Heart right ventricle (tissue), 16 donors: ENCODE results near the gene ZNF740. TPM values are rescaled to one million over a fixed set of nuclear protein-coding genes. Genes with fewer than 3 reads are reported as not detected.
A peak's percentile ranks its signal among the peaks of the same experiment; 100 is the strongest.

ENCODE experiments used
- ATAC-seq, 8 donors: fragments of 200-7000 bp; cut with Tn5 transposase; one replicate each; pipeline ENCODE4 v1.9.1; 2020; ENCODE audit warnings: mild to moderate bottlenecking in 8 of 8, moderate library complexity in 8 of 8, moderate number of reproducible peaks in 1 of 8
- DNase-seq, 2 donors: peaks; one replicate each; pipeline ENCODE4 v3.0.0-alpha.2; 2020
- H3K27ac ChIP-seq, 10 donors: fragments of 200-600 bp; sonication (generic) in 2 of 10; one replicate each; pipeline versions ENCODE4 v1.5.0 to v1.8.0; 2020 to 2022; ENCODE audit warnings: mild to moderate bottlenecking in 3 of 10
- H3K27me3 ChIP-seq, 7 donors: fragments of 200-600 bp; one replicate each; pipeline ENCODE4 v1.8.0; 2021 to 2022; ENCODE audit warnings: mild to moderate bottlenecking in 2 of 7
- H3K36me3 ChIP-seq, 9 donors: fragments of 200-600 bp; sonication (generic) in 1 of 9; one replicate each; pipeline versions ENCODE4 v1.5.0 to v1.8.0; 2020 to 2022; ENCODE audit warnings: mild to moderate bottlenecking in 2 of 9
- H3K4me1 ChIP-seq, 9 donors: fragments of 200-600 bp; sonication (generic) in 1 of 9; one replicate each; pipeline versions ENCODE4 v1.5.0 to v1.8.0; 2020 to 2022; ENCODE audit warnings: mild to moderate bottlenecking in 4 of 9
- H3K4me3 ChIP-seq, 10 donors: fragments of 200-600 bp; sonication (generic) in 2 of 10; one replicate each; pipeline versions ENCODE4 v1.5.0 to v1.8.0; 2020 to 2022; ENCODE audit warnings: mild to moderate bottlenecking in 7 of 10, moderate library complexity in 2 of 10
- H3K9me3 ChIP-seq, 11 donors: fragments of 200-600 bp in 10 of 11; sonication (generic) in 2 of 11; one replicate each; pipeline versions ENCODE4 v1.5.0 to v1.8.0; 2013 to 2022; ENCODE audit warnings: mild to moderate bottlenecking in 2 of 11, control low read depth in 1 of 11, moderate library complexity in 1 of 11
- WGBS, 2 donors: extraction: QIAGEN DNeasy Blood & Tissue Kit; methylation state at CpG; one replicate each; pipeline ENCODE4 v1.1.7; 2013; ENCODE audit warnings: inconsistent platforms in 1 of 2; 5-methylcytosine and 5-hydroxymethylcytosine counted together
- intact Hi-C, 10 donors: fragments of 100-400 bp; cut with DNase I; formaldehyde crosslinking; loops; one replicate each; pipeline versions ENCODE4 v1.11.1 to v1.14.2; 2022
- polyA plus RNA-seq, 2 donors: library from polyadenylated mRNA; stranded (reverse); fragments of 200-250 nt; gene quantifications; one replicate each; pipeline ENCODE4 v1.2.3, GENCODE V29; 2013
- total RNA-seq, 10 donors: library from RNA; stranded (reverse); fragmentation: NEBNext Ultra II Directional in 3 of 10; extraction: Animal tissue kit (Norgen Biotek cat#: 25700) in 3 of 10; gene quantifications; one replicate each; pipeline versions ENCODE4 v1.2.1 to v1.2.4, GENCODE V29; 2021 to 2023
- TF ChIP-seq, protein P1 (sequence below), 9 donors: fragments of 200-600 bp; sonication (generic) in 2 of 9; IDR thresholded peaks; one replicate each; pipeline versions ENCODE4 v1.5.0 to v1.8.0; 2021 to 2022; ENCODE audit warnings: antibody characterized with exemption in 9 of 9, mild to moderate bottlenecking in 5 of 9, moderate library complexity in 1 of 9
- donor health status: Arrhythmogenic right ventricular cardiomyopathy.
- donor health status: ischemic (EF 13 %, LVEDD 7.1; RV severe dilation, severe dysfunction).
- donor health status: healthy with polysubstance abuse.
- donor health status: DM: no; HTN: yes; CAD: no.
- donor health status: DM: no; HTN: no; CAD: no.
- donor health status: ischemic (EF 25% LVEDD 6.9; RV normal size, moderate dysfunction).
- donor health status: ischemic (EF 25% LVEDD 5.7; RV mildly dilated, moderate dysfunction).
- donor health status: healthy.
- donor health status: DM: yes; HTN: yes; CAD: no.
- donor health status: Ischemic cardiomyopathy.
- donor health status: ischemic (EF 35%, LVEDD 5.7; RV mildly dilated, moderate dysfunction).
- donor health status: nonischemic (EF 11% LVEDD 7.7; RV severe dilation, severe dysfunction).
- donor health status: DM: yes; HTN: yes; CAD: no.
- donor health status: PGD.
- donor health status: ischemic (EF 29% LVEDD 5.4; RV normal size, mild dysfunction).
- donor health status: nonischemic (EF 23%, LVEDD 6.1; RV moderate dilation, normal function).

Gene ZNF740
- total and polyA plus RNA-seq, 12 donors = 2.7 to 28.9 (median 18.9) TPM

DNA sequence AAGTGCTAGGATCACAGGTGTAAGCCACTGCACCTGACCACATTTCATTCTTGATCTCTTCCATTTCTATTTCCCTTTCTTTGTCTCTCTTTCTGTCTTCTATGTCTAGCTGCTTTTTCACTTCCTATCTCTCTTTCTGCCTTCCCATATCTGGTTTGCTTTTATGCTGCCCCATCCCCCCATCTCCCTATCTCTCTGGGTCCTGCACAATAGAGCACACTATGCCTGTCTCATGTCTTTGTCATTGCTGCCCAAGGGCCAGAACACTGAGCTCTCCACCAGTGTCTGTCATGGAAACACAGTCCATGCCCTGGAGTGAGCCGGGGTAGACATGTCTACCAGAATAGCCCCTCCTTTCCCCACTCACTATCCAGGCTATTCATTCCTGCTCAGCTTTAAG, 63.8 kb downstream of the ZNF740 start:
- TF ChIP-seq, protein P1, sequence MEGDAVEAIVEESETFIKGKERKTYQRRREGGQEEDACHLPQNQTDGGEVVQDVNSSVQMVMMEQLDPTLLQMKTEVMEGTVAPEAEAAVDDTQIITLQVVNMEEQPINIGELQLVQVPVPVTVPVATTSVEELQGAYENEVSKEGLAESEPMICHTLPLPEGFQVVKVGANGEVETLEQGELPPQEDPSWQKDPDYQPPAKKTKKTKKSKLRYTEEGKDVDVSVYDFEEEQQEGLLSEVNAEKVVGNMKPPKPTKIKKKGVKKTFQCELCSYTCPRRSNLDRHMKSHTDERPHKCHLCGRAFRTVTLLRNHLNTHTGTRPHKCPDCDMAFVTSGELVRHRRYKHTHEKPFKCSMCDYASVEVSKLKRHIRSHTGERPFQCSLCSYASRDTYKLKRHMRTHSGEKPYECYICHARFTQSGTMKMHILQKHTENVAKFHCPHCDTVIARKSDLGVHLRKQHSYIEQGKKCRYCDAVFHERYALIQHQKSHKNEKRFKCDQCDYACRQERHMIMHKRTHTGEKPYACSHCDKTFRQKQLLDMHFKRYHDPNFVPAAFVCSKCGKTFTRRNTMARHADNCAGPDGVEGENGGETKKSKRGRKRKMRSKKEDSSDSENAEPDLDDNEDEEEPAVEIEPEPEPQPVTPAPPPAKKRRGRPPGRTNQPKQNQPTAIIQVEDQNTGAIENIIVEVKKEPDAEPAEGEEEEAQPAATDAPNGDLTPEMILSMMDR (IDR thresholded peaks at IDR 0.05) = no peak
- Histone ChIP-seq H3K27ac (no peak overlapping the region), H3K36me3 (no peaks in the 10 kb centered on the region), H3K9me3 (no peaks in the 10 kb centered on the region), H3K27me3 (peaks cover 0 to 15% (median 0%) of the 10 kb centered on the region in 7 donors), H3K4me3 (no peak overlapping the region), H3K4me1 (no peaks in the 10 kb centered on the region)
- 22 to 35% methylated on average over 1 of the region's 1 CpG for WGBS, 2 donors
- intact Hi-C loops = no loop called here
- ATAC-seq (peak in 6 of 8 donors; percentile 41 to 87 (median 78)), DNase-seq (no peak)

Other genes with a start within 250 kb of the ZNF740 start
- gene KRT18, start 231.6 kb upstream of the ZNF740 start, total RNA-seq = 10 to 100 TPM in 1 of 10 donors, 1 to 10 TPM in 9; 2.8 to 20.9 (median 6.4) TPM
- gene KRT18, start 231.6 kb upstream of the ZNF740 start, polyA plus RNA-seq = 10 to 100 TPM in 1 of 2 donors, 1 to 10 TPM in 1; 7.8 to 13.1 TPM
- gene EIF4B, start 174.3 kb upstream of the ZNF740 start, total RNA-seq = 100 to 1,000 TPM; 364 to 477 (median 431) TPM
- 10 to 100 TPM; 53.2 to 63.5 TPM for gene EIF4B, start 174.3 kb upstream of the ZNF740 start, polyA plus RNA-seq
- 100 to 1,000 TPM in 3 of 10 donors, 10 to 100 TPM in 7; 60.6 to 139 (median 77.1) TPM for gene TNS2, start 130.7 kb upstream of the ZNF740 start, total RNA-seq
- gene TNS2, start 130.7 kb upstream of the ZNF740 start, polyA plus RNA-seq = 100 to 1,000 TPM in 1 of 2 donors, 10 to 100 TPM in 1; 68.1 to 364 TPM
- gene SPRYD3, start 101.3 kb upstream of the ZNF740 start, total RNA-seq = 10 to 100 TPM; 40.9 to 63.0 (median 47.4) TPM
- gene SPRYD3, start 101.3 kb upstream of the ZNF740 start, polyA plus RNA-seq = 10 to 100 TPM; 20.5 to 63.9 TPM
- 10 to 100 TPM; 27.0 to 75.6 (median 37.7) TPM for gene IGFBP6, start 83.1 kb upstream of the ZNF740 start, total RNA-seq
- gene IGFBP6, start 83.1 kb upstream of the ZNF740 start, polyA plus RNA-seq = 100 to 1,000 TPM in 1 of 2 donors, 10 to 100 TPM in 1; 61.5 to 182 TPM
- not detected for gene SOAT2, start 77.2 kb upstream of the ZNF740 start, total RNA-seq
- under 1 TPM in 1 of 2 donors, not detected in 1; 0.03 TPM for gene SOAT2, start 77.2 kb upstream of the ZNF740 start, polyA plus RNA-seq
- gene CSAD, start 203 bp downstream of the ZNF740 start, total RNA-seq = 10 to 100 TPM in 3 of 10 donors, 1 to 10 TPM in 7; 8.3 to 15.1 (median 9.5) TPM
- 10 to 100 TPM in 1 of 2 donors, 1 to 10 TPM in 1; 8.0 to 76.4 TPM for gene CSAD, start 203 bp downstream of the ZNF740 start, polyA plus RNA-seq
- 1 to 10 TPM in 7 of 10 donors, under 1 TPM in 3; 0.56 to 8.4 (median 1.1) TPM for gene ITGB7, start 26.5 kb downstream of the ZNF740 start, total RNA-seq
- gene ITGB7, start 26.5 kb downstream of the ZNF740 start, polyA plus RNA-seq = under 1 TPM; 0.55 to 0.73 TPM
- 10 to 100 TPM in 8 of 10 donors, 1 to 10 TPM in 2; 7.0 to 21.7 (median 13.9) TPM for gene RARG, start 51.5 kb downstream of the ZNF740 start, total RNA-seq
- 10 to 100 TPM in 1 of 2 donors, 1 to 10 TPM in 1; 7.8 to 11.7 TPM for gene RARG, start 51.5 kb downstream of the ZNF740 start, polyA plus RNA-seq
- 1 to 10 TPM in 2 of 10 donors, under 1 TPM in 8; 0.04 to 3.1 (median 0.36) TPM for gene ESPL1, start 87.6 kb downstream of the ZNF740 start, total RNA-seq
- under 1 TPM; 0.13 to 0.29 TPM for gene ESPL1, start 87.6 kb downstream of the ZNF740 start, polyA plus RNA-seq
- 100 to 1,000 TPM; 307 to 413 (median 339) TPM for gene PFDN5, start 114.8 kb downstream of the ZNF740 start, total RNA-seq
- 1,000 to 10,000 TPM in 1 of 2 donors, 100 to 1,000 TPM in 1; 658 to 1,216 TPM for gene PFDN5, start 114.8 kb downstream of the ZNF740 start, polyA plus RNA-seq
- 10 to 100 TPM; 26.8 to 40.1 (median 36.0) TPM for gene MYG1, start 119.0 kb downstream of the ZNF740 start, total RNA-seq
- gene MYG1, start 119.0 kb downstream of the ZNF740 start, polyA plus RNA-seq = 100 to 1,000 TPM in 1 of 2 donors, 10 to 100 TPM in 1; 69.4 to 115 TPM
- 10 to 100 TPM; 33.5 to 42.2 (median 34.9) TPM for gene AAAS, start 140.9 kb downstream of the ZNF740 start, total RNA-seq
- gene AAAS, start 140.9 kb downstream of the ZNF740 start, polyA plus RNA-seq = 10 to 100 TPM; 33.9 to 52.8 TPM
- gene SP7, start 155.6 kb downstream of the ZNF740 start, total RNA-seq = not detected
- gene SP7, start 155.6 kb downstream of the ZNF740 start, polyA plus RNA-seq = not detected
- gene SP1, start 199.5 kb downstream of the ZNF740 start, total RNA-seq = 10 to 100 TPM; 27.2 to 42.4 (median 32.3) TPM
- gene SP1, start 199.5 kb downstream of the ZNF740 start, polyA plus RNA-seq = 1 to 10 TPM; 7.8 to 8.8 TPM
- under 1 TPM in 5 of 10 donors, not detected in 5; 0.24 to 0.94 (median 0.64) TPM for gene AMHR2, start 243.1 kb downstream of the ZNF740 start, total RNA-seq
- gene AMHR2, start 243.1 kb downstream of the ZNF740 start, polyA plus RNA-seq = not detected